H1 (cell line): ENCODE measurements around the gene TAS1R1. TPM values are rescaled to one million over a fixed set of nuclear protein-coding genes. Genes with fewer than 3 reads are reported as not detected.
A peak's percentile ranks its signal among the peaks of the same experiment; 100 is the strongest.

Source experiments
- CTCF ChIA-PET: fragments of 300-600 bp; sonication (Branson Sonifier 250); formaldehyde crosslinking; loops from one replicate; lab custom pipeline; 2021; ENCODE audit not compliant: partially characterized antibody; lab: Charles Lee
- POLR2A ChIA-PET: fragments of 300-600 bp; sonication (Branson Sonifier 250); formaldehyde crosslinking; loops from one replicate; lab custom pipeline; 2021; ENCODE audit warnings: inconsistent platforms; ENCODE audit not compliant: partially characterized antibody; lab: Charles Lee
- DNase-seq, 2 experiments: peaks; one replicate each; pipeline versions ENCODE4 v3.0.0 to v3.0.0-alpha.2; 2010 to 2022; ENCODE audit warnings: low spot score in 2 of 2, low read depth in 1 of 2, mixed read lengths in 1 of 2
- FAIRE-seq: peaks from 2 replicates; lab custom pipeline; 2011; peaks lifted over from hg19 to GRCh38; lab: Jason Lieb, UNC
- H2AFZ ChIP-seq: 2 replicates; pipeline ENCODE4 v1.8.1; 2012; ENCODE audit warnings: low read length, inconsistent platforms
- H2AK5ac ChIP-seq: 2 replicates; pipeline ENCODE4 v1.6.1; 2013; ENCODE audit warnings: low read depth, low read length
- H2BK120ac ChIP-seq: replicated peaks from 2 replicates; pipeline ENCODE3; 2013; ENCODE audit warnings: low read depth, low read length, inconsistent platforms
- H2BK12ac ChIP-seq: 2 replicates; pipeline ENCODE4 v1.6.1; 2013; ENCODE audit warnings: low read depth, low read length
- H2BK15ac ChIP-seq: 2 replicates; pipeline ENCODE4 v1.6.1; 2013; ENCODE audit warnings: low read length
- H2BK20ac ChIP-seq: 2 replicates; pipeline ENCODE4 v1.6.1; 2013; ENCODE audit warnings: low read length
- H2BK5ac ChIP-seq: 2 replicates; pipeline ENCODE4 v1.6.1; 2013; ENCODE audit warnings: low read depth, low read length
- H3K14ac ChIP-seq: 2 replicates; pipeline ENCODE4 v1.6.1; 2013; ENCODE audit warnings: inconsistent platforms; ENCODE audit not compliant: insufficient read length
- H3K18ac ChIP-seq: 2 replicates; pipeline ENCODE4 v1.6.1; 2013; ENCODE audit warnings: low read length; ENCODE audit errors: extremely low read depth
- H3K23ac ChIP-seq: 2 replicates; pipeline ENCODE4 v1.6.1; 2013; ENCODE audit warnings: inconsistent platforms; ENCODE audit not compliant: insufficient read length
- H3K23me2 ChIP-seq: 2 replicates; pipeline ENCODE4 v1.6.1; 2013; ENCODE audit warnings: low read depth, low read length
- H3K27ac ChIP-seq: 2 replicates; pipeline ENCODE4 v1.6.1; 2011; ENCODE audit warnings: low read depth, low read length, inconsistent platforms
- H3K27me3 ChIP-seq, 4 experiments: replicated peaks in 1 of 4; 1 replicate in 1 of 4; 2 replicates in 3 of 4; pipeline versions ENCODE4 v1.6.1 to v1.8.1; 2011 to 2013; ENCODE audit warnings: low read length in 3 of 4, mild to moderate bottlenecking in 3 of 4, inconsistent platforms in 2 of 4, mixed read lengths in 2 of 4, moderate library complexity in 1 of 4; ENCODE audit not compliant: control insufficient read depth in 3 of 4, insufficient read depth in 3 of 4; ENCODE audit errors: extremely low read depth in 1 of 4
- H3K36me3 ChIP-seq, 4 experiments: 2 replicates each; pipeline versions ENCODE4 v1.6.1 to v1.8.1; 2011 to 2013; ENCODE audit warnings: mild to moderate bottlenecking in 4 of 4, low read length in 3 of 4, moderate library complexity in 2 of 4, control low read depth in 1 of 4, inconsistent platforms in 1 of 4; ENCODE audit not compliant: insufficient read depth in 4 of 4, control insufficient read depth in 2 of 4
- H3K4ac ChIP-seq: replicated peaks from 2 replicates; pipeline ENCODE3; 2013; ENCODE audit warnings: low read length, low read depth, mixed read lengths, inconsistent platforms; ENCODE audit not compliant: insufficient read length
- H3K4me1 ChIP-seq, 4 experiments: replicated peaks in 1 of 4; 1 replicate in 1 of 4; 2 replicates in 3 of 4; pipeline versions ENCODE4 v1.6.1 to v1.8.1; 2011 to 2013; ENCODE audit warnings: low read length in 3 of 4, inconsistent platforms in 2 of 4, mixed read lengths in 1 of 4; ENCODE audit not compliant: insufficient read depth in 4 of 4, control insufficient read depth in 3 of 4
- H3K4me2 ChIP-seq, 2 experiments: 2 replicates each; pipeline versions ENCODE4 v1.6.1 to v1.8.1; 2011 to 2013; ENCODE audit warnings: low read depth in 2 of 2, low read length in 2 of 2, control low read depth in 1 of 2, inconsistent platforms in 1 of 2, mild to moderate bottlenecking in 1 of 2; ENCODE audit not compliant: insufficient read depth in 1 of 2
- H3K4me3 ChIP-seq, 4 experiments: fragments of 200-600, 300-600 bp in 1 of 4; sonication (generic), shearing (Covaris generic), sonication (Bioruptor Twin) in 1 of 4; 2 replicates each; pipeline versions ENCODE4 v1.5.1 to v1.8.1; 2011 to 2016; ENCODE audit warnings: low read length in 4 of 4, low read depth in 3 of 4, control low read depth in 2 of 4, inconsistent platforms in 2 of 4, mild to moderate bottlenecking in 2 of 4, mixed read lengths in 1 of 4, moderate library complexity in 1 of 4; ENCODE audit not compliant: insufficient read depth in 2 of 4; ENCODE audit errors: extremely low read depth in 1 of 4
- H3K56ac ChIP-seq: replicated peaks from 2 replicates; pipeline ENCODE3; 2013; ENCODE audit warnings: low read depth, mild to moderate bottlenecking, mixed read lengths, low read length, inconsistent platforms; ENCODE audit not compliant: insufficient read length
- H3K79me1 ChIP-seq: 2 replicates; pipeline ENCODE4 v1.6.1; 2013; ENCODE audit warnings: low read depth, low read length, control low read depth
- H3K79me2 ChIP-seq, 2 experiments: 2 replicates each; pipeline versions ENCODE4 v1.6.1 to v1.8.1; 2012 to 2013; ENCODE audit warnings: low read length in 2 of 2, mild to moderate bottlenecking in 2 of 2, inconsistent platforms in 1 of 2; ENCODE audit not compliant: insufficient read depth in 2 of 2, control insufficient read depth in 1 of 2
- H3K9ac ChIP-seq, 4 experiments: replicated peaks in 1 of 4; 1 replicate in 1 of 4; 2 replicates in 3 of 4; pipeline versions ENCODE4 v1.6.1 to v1.8.1; 2011 to 2013; ENCODE audit warnings: low read depth in 3 of 4, low read length in 3 of 4, control low read depth in 2 of 4, mild to moderate bottlenecking in 2 of 4, moderate library complexity in 2 of 4, inconsistent platforms in 1 of 4; ENCODE audit errors: extremely low read depth in 1 of 4
- H3K9me3 ChIP-seq, 2 experiments: 2 replicates each; pipeline versions ENCODE4 v1.6.1 to v1.8.1; 2012 to 2013; ENCODE audit warnings: mild to moderate bottlenecking in 2 of 2, moderate library complexity in 2 of 2, control low read depth in 1 of 2, inconsistent platforms in 1 of 2, low read depth in 1 of 2, low read length in 1 of 2, mixed read lengths in 1 of 2; ENCODE audit not compliant: insufficient read depth in 2 of 2
- H4K20me1 ChIP-seq, 2 experiments: replicated peaks in 1 of 2; 2 replicates each; pipeline versions ENCODE3 to v1.8.1; 2011 to 2013; ENCODE audit warnings: inconsistent platforms in 2 of 2, low read length in 2 of 2, mild to moderate bottlenecking in 1 of 2; ENCODE audit not compliant: insufficient read depth in 2 of 2, control insufficient read depth in 1 of 2
- H4K5ac ChIP-seq: 2 replicates; pipeline ENCODE4 v1.6.1; 2013; ENCODE audit warnings: low read length, low read depth, mixed read lengths, inconsistent platforms; ENCODE audit not compliant: insufficient read length
- H4K8ac ChIP-seq: 2 replicates; pipeline ENCODE4 v1.8.0; 2013; ENCODE audit warnings: mild to moderate bottlenecking, moderate library complexity, low read length, inconsistent platforms; ENCODE audit not compliant: insufficient read depth; ENCODE audit errors: extremely low read depth
- H4K91ac ChIP-seq: replicated peaks from 2 replicates; pipeline ENCODE3; 2013; ENCODE audit warnings: low read length, mixed read lengths, inconsistent platforms; ENCODE audit not compliant: insufficient read length
- CBX5 ChIP-seq: fragments of 300-800, 300-1000 bp; sonication (generic); IDR thresholded peaks from 2 replicates; pipeline ENCODE4 v1.7.1; 2016; ENCODE audit warnings: antibody characterized with exemption, low read length, low read depth
- E2F6 ChIP-seq: IDR thresholded peaks from 2 replicates; pipeline ENCODE4 v1.6.1; 2012; ENCODE audit warnings: inconsistent platforms
- KDM1A ChIP-seq: fragments of 200-600, 300-600 bp; sonication (generic); IDR thresholded peaks from 2 replicates; pipeline ENCODE4 v1.7.1; 2016; ENCODE audit warnings: mild to moderate bottlenecking, low read length, borderline replicate concordance
- POU5F1 ChIP-seq: IDR thresholded peaks from 2 replicates; pipeline ENCODE4 v1.6.1; 2011; ENCODE audit warnings: low read depth, mild to moderate bottlenecking, low read length, moderate library complexity
- RAD21 ChIP-seq, 2 experiments: IDR thresholded peaks in 1 of 2; conservative IDR thresholded peaks in 1 of 2; 2 replicates each; pipeline ENCODE4 v1.6.1; 2011; ENCODE audit warnings: low read depth in 2 of 2, low read length in 2 of 2, improper control_type of control experiment in 1 of 2, inconsistent platforms in 1 of 2, mild to moderate bottlenecking in 1 of 2, moderate library complexity in 1 of 2
- SAP30 ChIP-seq: fragments of 300-600 bp; sonication (generic); IDR thresholded peaks from 2 replicates; pipeline ENCODE4 v1.7.1; 2012; ENCODE audit warnings: low read length, moderate library complexity, mild to moderate bottlenecking, inconsistent platforms; ENCODE audit not compliant: insufficient read depth, insufficient replicate concordance
- SIX5 ChIP-seq: IDR thresholded peaks from 2 replicates; pipeline ENCODE4 v1.6.1; 2011; ENCODE audit warnings: mild to moderate bottlenecking, low read depth, low read length
- SP4 ChIP-seq: IDR thresholded peaks from 2 replicates; pipeline ENCODE4 v1.6.1; 2012; ENCODE audit warnings: low read length, inconsistent platforms
- TAF7 ChIP-seq: optimal IDR thresholded peaks from 2 replicates; pipeline ENCODE3; 2011; ENCODE audit warnings: low read depth, mild to moderate bottlenecking, inconsistent platforms, low read length, moderate library complexity, borderline replicate concordance
- TCF12 ChIP-seq: IDR thresholded peaks from 2 replicates; pipeline ENCODE4 v1.6.1; 2011; ENCODE audit warnings: low read depth, mild to moderate bottlenecking, low read length
- WGBS, 2 experiments: shearing (Covaris generic) in 1 of 2; methylation state at CpG; one replicate each; pipeline versions ENCODE4 v1.1.6 to v1.1.7; 2013 to 2015; ENCODE audit warnings: low lambda C conversion rate in 2 of 2, mixed read lengths in 2 of 2, inconsistent platforms in 1 of 2, low coverage in 1 of 2, missing lambda C conversion rate in 1 of 2; ENCODE audit not compliant: insufficient replicate concordance in 2 of 2, insufficient coverage in 1 of 2, insufficient read length in 1 of 2; ENCODE audit errors: extremely low coverage in 1 of 2, missing lambda C conversion rate in 1 of 2; 5-methylcytosine and 5-hydroxymethylcytosine counted together
- polyA plus RNA-seq, 7 experiments: library from polyadenylated mRNA; depleted of rRNA in 3 of 7; stranded (reverse) in 5 of 7; unstranded in 2 of 7; fragments of >200 nt in 5 of 7; fragments of 200-250 nt in 2 of 7; gene quantifications; 1 replicate in 5 of 7; 2 replicates in 1 of 7; 4 replicates in 1 of 7; pipeline versions ENCODE4 v1.2.1 to v1.2.3, GENCODE V29; 2011 to 2013; ENCODE audit warnings: missing spikeins in 2 of 7, mixed read lengths in 2 of 7
- total RNA-seq: library from RNA; stranded (reverse); fragmentation: NEBNext Ultra II Directional; extraction: Animal tissue kit (Norgen Biotek cat#: 25700); gene quantifications from 2 replicates; pipeline ENCODE4 v1.2.1, GENCODE V29; 2021

The TAS1R1 gene
- total and polyA plus RNA-seq, 2 of the 8 experiments (the other 6 are each of a cell fraction or from before 2014, with no cell fraction given) = 0.26 TPM; not detected in 1

DNA sequence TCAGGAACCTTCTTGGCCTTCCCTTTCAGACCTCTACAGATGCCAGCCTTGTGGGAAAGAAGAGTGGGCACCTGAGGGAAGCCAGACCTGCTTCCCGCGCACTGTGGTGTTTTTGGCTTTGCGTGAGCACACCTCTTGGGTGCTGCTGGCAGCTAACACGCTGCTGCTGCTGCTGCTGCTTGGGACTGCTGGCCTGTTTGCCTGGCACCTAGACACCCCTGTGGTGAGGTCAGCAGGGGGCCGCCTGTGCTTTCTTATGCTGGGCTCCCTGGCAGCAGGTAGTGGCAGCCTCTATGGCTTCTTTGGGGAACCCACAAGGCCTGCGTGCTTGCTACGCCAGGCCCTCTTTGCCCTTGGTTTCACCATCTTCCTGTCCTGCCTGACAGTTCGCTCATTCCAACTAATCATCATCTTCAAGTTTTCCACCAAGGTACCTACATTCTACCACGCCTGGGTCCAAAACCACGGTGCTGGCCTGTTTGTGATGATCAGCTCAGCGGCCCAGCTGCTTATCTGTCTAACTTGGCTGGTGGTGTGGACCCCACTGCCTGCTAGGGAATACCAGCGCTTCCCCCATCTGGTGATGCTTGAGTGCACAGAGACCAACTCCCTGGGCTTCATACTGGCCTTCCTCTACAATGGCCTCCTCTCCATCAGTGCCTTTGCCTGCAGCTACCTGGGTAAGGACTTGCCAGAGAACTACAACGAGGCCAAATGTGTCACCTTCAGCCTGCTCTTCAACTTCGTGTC, 23.7 kb downstream of the TAS1R1 start:
- Histone ChIP-seq H3K79me2 (peaks cover 0 to 13% of the 10 kb centered on the region in 2 experiments; a peak in 1 of 4 replicates), H2BK15ac (peak overlapping the region; percentile 24; the same call in 1 of the 2 replicates), H3K79me1 (peaks cover 5% of the 10 kb centered on the region), H3K36me3 (no peaks in the 10 kb centered on the region), H3K23ac (no peak overlapping the region), H2BK5ac (no peak overlapping the region; the same call in 1 of the 2 replicates), H2AFZ (peak overlapping the region; percentile 34; the same call in 1 of the 2 replicates), H3K27ac (peak overlapping the region; percentile 6; the same call in 1 of the 2 replicates), H2BK20ac (no peak overlapping the region), H3K23me2 (peaks cover 5% of the 10 kb centered on the region), H3K14ac (no peak overlapping the region), H3K18ac (0 out of 2 replicates have a peak overlapping the region, but pooled peaks have one; percentile 15), H3K9me3 (no peaks in the 10 kb centered on the region), H3K4me3 (peak overlapping the region in 1 of 4 experiments; percentile 72; a peak in 3 of 8 replicates), H3K4me2 (peak overlapping the region; percentile 70 to 87), H2AK5ac (peak overlapping the region; percentile 68), H3K56ac (no peak overlapping the region), H3K4ac (peak overlapping the region; percentile 40), H3K9ac (0 out of 7 replicates have a peak overlapping the region, but pooled peaks of 1 of the 4 experiments have one; percentile 8), H4K91ac (peak overlapping the region; percentile 52), H2BK120ac (no peak overlapping the region), H4K20me1 (peaks cover 0 to 12% of the 10 kb centered on the region in 2 experiments), H2BK12ac (peak overlapping the region; percentile 32), H3K4me1 (peaks cover 0 to 17% (median 15%) of the 10 kb centered on the region in 4 experiments; a peak in 6 of 7 replicates), H4K5ac (no peak overlapping the region), H4K8ac (peak overlapping the region; percentile 72), H3K27me3 (no peaks in the 10 kb centered on the region; a peak in 2 of 7 replicates)
- ChIA-PET POLR2A (interaction anchor here (1.1 to 17.4 kb wide), 4 partner anchors 9 to 53 kb away, joined by 5 to 196 read pairs (median 7); partner anchors contain the start of genes KLHL21, NOL9 and TAS1R1), CTCF (interaction anchor here (1.7 to 4.3 kb wide), 2 partner anchors 9 to 25 kb away, joined by 3 to 23 read pairs; partner anchors contain the start of genes NOL9 and TAS1R1)
- DNase-seq = no peak
- no peak for FAIRE-seq
- 88% methylated on average over 14 of the region's 14 CpGs; no CpG with 5 or more reads in 1 of the 2 experiments for WGBS, 2 experiments
- TF ChIP-seq TCF12 = no peak
- no peak for TF ChIP-seq SAP30
- no peak for TF ChIP-seq RAD21 (IDR thresholded peaks at IDR 0.05 in 1 of 2, conservative IDR thresholded peaks at IDR 0.05 in 1 of 2; ENCODE audit: low read depth in 2 of 2, low read length in 2 of 2)
- no peak for TF ChIP-seq E2F6
- TF ChIP-seq TAF7 = no peak
- TF ChIP-seq POU5F1 = no peak
- no peak for TF ChIP-seq SP4
- TF ChIP-seq KDM1A = no peak
- no peak for TF ChIP-seq SIX5
- no peak for TF ChIP-seq CBX5
